Measurements from ENCODE around the gene HIF1AN. TPM values are rescaled to one million over a fixed set of nuclear protein-coding genes. Genes with fewer than 3 reads are reported as not detected.
A peak's percentile ranks its signal among the peaks of the same experiment; 100 is the strongest.

Gene HIF1AN
- total RNA-seq, 1 experiment from 2014 or later = 3.6 TPM

- DNase-seq (ENCODE audit: low read depth) = no peak
Observed at GRCh38 chr10:100522107-100522801, 13.5 kb upstream of the HIF1AN start.

- no peak for DNase-seq (ENCODE audit: low read depth)
Observed at GRCh38 chr10:100522945-100523344, 12.8 kb upstream of the HIF1AN start.

GRCh38 chr10:100524206-100524605 is 11.5 kb upstream of the HIF1AN start:
- no peak for DNase-seq (ENCODE audit: low read depth)

- no peak for DNase-seq (ENCODE audit: low read depth)
Observed at GRCh38 chr10:100524638-100525037, 11.1 kb upstream of the HIF1AN start.

- no peak for DNase-seq (ENCODE audit: low read depth)
Observed at GRCh38 chr10:100528123-100528886, 7.4 kb upstream of the HIF1AN start.

GRCh38 chr10:100528921-100529474 is 6.7 kb upstream of the HIF1AN start:
- DNase-seq (ENCODE audit: low read depth) = no peak

- peak; percentile 85 for DNase-seq (ENCODE audit: low read depth)
Observed at GRCh38 chr10:100529475-100530298, 6.1 kb upstream of the HIF1AN start, which contains the start of gene NDUFB8. Gene NDUFB8, minus strand, starts transcription at chr10:100529871. Its CDS starts 20 bp downstream, at chr10:100529851.

- DNase-seq (ENCODE audit: low read depth) = no peak
Observed at GRCh38 chr10:100531761-100532160, 4.0 kb upstream of the HIF1AN start.

GRCh38 chr10:100534726-100535125 is 1.0 kb upstream of the HIF1AN start:
- no peak for DNase-seq (ENCODE audit: low read depth)

- no peak for DNase-seq (ENCODE audit: low read depth)
Observed at GRCh38 chr10:100535338-100535714, 417 bp upstream of the HIF1AN start.

- no peak for DNase-seq (ENCODE audit: low read depth)
Observed at GRCh38 chr10:100537475-100537874, 1.7 kb downstream of the HIF1AN start.

GRCh38 chr10:100544950-100545349 is 9.2 kb downstream of the HIF1AN start:
- DNase-seq (ENCODE audit: low read depth) = no peak

GRCh38 chr10:100551196-100551595 is 15.5 kb downstream of the HIF1AN start:
- DNase-seq (ENCODE audit: low read depth) = no peak

GRCh38 chr10:100551738-100552137 is 16.0 kb downstream of the HIF1AN start:
- DNase-seq (ENCODE audit: low read depth) = no peak

- no peak for DNase-seq (ENCODE audit: low read depth)
Observed at GRCh38 chr10:100553929-100554328, 18.2 kb downstream of the HIF1AN start.

GRCh38 chr10:100554902-100555301 is 19.2 kb downstream of the HIF1AN start:
- DNase-seq (ENCODE audit: low read depth) = no peak

- no peak for DNase-seq (ENCODE audit: low read depth)
Observed at GRCh38 chr10:100560248-100560647, 24.5 kb downstream of the HIF1AN start.

GRCh38 chr10:100561005-100561404 is 25.3 kb downstream of the HIF1AN start:
- DNase-seq (ENCODE audit: low read depth) = no peak

- peak; percentile 50 for DNase-seq (ENCODE audit: low read depth)
Observed at GRCh38 chr10:100562008-100562672, 26.4 kb downstream of the HIF1AN start.

GRCh38 chr10:100565206-100565985 is 29.7 kb downstream of the HIF1AN start:
- no peak for DNase-seq (ENCODE audit: low read depth)

- DNase-seq (ENCODE audit: low read depth) = no peak
Observed at GRCh38 chr10:100566561-100566960, 30.8 kb downstream of the HIF1AN start.
